Measurements from ENCODE around the gene KRT84. TPM values are rescaled to one million over a fixed set of nuclear protein-coding genes. Genes with fewer than 3 reads are reported as not detected.

The KRT84 gene
- total RNA-seq, 1 donor from 2014 or later: not detected

GRCh38 chr12:52399756-52400155 is 14.3 kb upstream of the KRT84 start:
- H3K4me1 Mint-ChIP-seq: no peaks in the 10 kb centered on the region
- ATAC-seq (ENCODE audit: low read depth) (no peak), DNase-seq (no peak)
- no peak overlapping the region for H3K4me3 Mint-ChIP-seq
- intact Hi-C loops (cut with micrococcal nuclease): no loop called here
- POLR2A ChIA-PET: no interaction called here
- H3K27me3 Mint-ChIP-seq: peaks cover 3% of the 10 kb centered on the region
- H3K27ac Mint-ChIP-seq: no peak overlapping the region
- TF ChIP-seq CTCF (IDR thresholded peaks at IDR 0.05): no peak
- no peaks in the 10 kb centered on the region for H3K36me3 Mint-ChIP-seq (ENCODE audit: low read depth)
- H3K9me3 Mint-ChIP-seq: no peaks in the 10 kb centered on the region
- CTCF ChIA-PET: no interaction called here

GRCh38 chr12:52398176-52398575 is 12.7 kb upstream of the KRT84 start:
- Mint-ChIP-seq H3K27ac (no peak overlapping the region), H3K4me3 (no peak overlapping the region), H3K9me3 (no peaks in the 10 kb centered on the region), H3K27me3 (peaks cover 6% of the 10 kb centered on the region), H3K36me3 (ENCODE audit: low read depth) (no peaks in the 10 kb centered on the region), H3K4me1 (peaks cover 2% of the 10 kb centered on the region)
- POLR2A ChIA-PET: no interaction called here
- no peak for DNase-seq
- intact Hi-C loops (cut with micrococcal nuclease): no loop called here
- no peak for TF ChIP-seq CTCF (IDR thresholded peaks at IDR 0.05)
- CTCF ChIA-PET: no interaction called here
- no peak for ATAC-seq (ENCODE audit: low read depth)

- ChIA-PET CTCF (interaction anchor here (1.5 kb wide), 1 partner anchor 583 kb away, joined by 4 read pairs; no protein-coding TSS in a partner anchor), POLR2A (no interaction called here)
These were observed 11.2 kb upstream of the KRT84 start for GRCh38 chr12:52396656-52397055.

GRCh38 chr12:52395761-52396434 is 10.4 kb upstream of the KRT84 start:
- ChIA-PET POLR2A (no interaction called here), CTCF (interaction anchor here (1.5 kb wide), 2 partner anchors 10 to 584 kb away, joined by 4 to 5 read pairs; partner anchors contain the start of gene KRT84)
- no peaks in the 10 kb centered on the region for H3K9me3 Mint-ChIP-seq
- H3K27me3 Mint-ChIP-seq: peaks cover 6% of the 10 kb centered on the region
- no peak for TF ChIP-seq CTCF (IDR thresholded peaks at IDR 0.05)
- H3K36me3 Mint-ChIP-seq (ENCODE audit: low read depth): no peaks in the 10 kb centered on the region
- H3K4me1 Mint-ChIP-seq: peaks cover 2% of the 10 kb centered on the region
- DNase-seq: no peak
- no peak overlapping the region for H3K4me3 Mint-ChIP-seq
- ATAC-seq (ENCODE audit: low read depth): no peak
- intact Hi-C loops (cut with micrococcal nuclease): no loop called here
- H3K27ac Mint-ChIP-seq: no peak overlapping the region

More at GRCh38 chr12:52396656-52397055, 11.2 kb upstream of the KRT84 start:
- no peaks in the 10 kb centered on the region for H3K9me3 Mint-ChIP-seq
- no peak overlapping the region for H3K4me3 Mint-ChIP-seq
- no peaks in the 10 kb centered on the region for H3K36me3 Mint-ChIP-seq (ENCODE audit: low read depth)
- TF ChIP-seq CTCF (IDR thresholded peaks at IDR 0.05): no peak
- H3K27me3 Mint-ChIP-seq: peaks cover 6% of the 10 kb centered on the region
- ATAC-seq (ENCODE audit: low read depth) (no peak), DNase-seq (no peak)
- peaks cover 2% of the 10 kb centered on the region for H3K4me1 Mint-ChIP-seq
- intact Hi-C loops (cut with micrococcal nuclease): no loop called here
- no peak overlapping the region for H3K27ac Mint-ChIP-seq

GRCh38 chr12:52394836-52395405 is 9.5 kb upstream of the KRT84 start:
- Mint-ChIP-seq H3K4me3 (no peak overlapping the region), H3K36me3 (ENCODE audit: low read depth) (no peaks in the 10 kb centered on the region), H3K9me3 (no peaks in the 10 kb centered on the region), H3K27ac (no peak overlapping the region), H3K27me3 (peaks cover 6% of the 10 kb centered on the region), H3K4me1 (peaks cover 2% of the 10 kb centered on the region)
- ATAC-seq (ENCODE audit: low read depth): no peak
- CTCF ChIA-PET: interaction anchor here (1.5 kb wide), 1 partner anchor 9 kb away, joined by 5 read pairs; the partner anchor contains the start of gene KRT84
- DNase-seq: no peak
- POLR2A ChIA-PET: no interaction called here
- no peak for TF ChIP-seq CTCF (IDR thresholded peaks at IDR 0.05)
- intact Hi-C loops (cut with micrococcal nuclease): no loop called here
